Immature natural killer cell (primary cell): ENCODE data around the gene CPTP. TPM values are rescaled to one million over a fixed set of nuclear protein-coding genes. Genes with fewer than 3 reads are reported as not detected.

Experiments used
- DNase-seq, 3 donors: peaks; one replicate each; pipeline ENCODE4 v3.0.0; 2022; ENCODE audit warnings: mixed read lengths in 1 of 3
- H3K27ac Mint-ChIP-seq, 6 donors: one replicate each; pipeline ENCODE4 v1.8.0; 2020; ENCODE audit warnings: mixed read lengths in 6 of 6, mild to moderate bottlenecking in 5 of 6, inconsistent platforms in 4 of 6, moderate library complexity in 3 of 6
- H3K27me3 Mint-ChIP-seq, 3 donors: one replicate each; pipeline ENCODE4 v1.8.0; 2020 to 2021; ENCODE audit warnings: low read depth in 3 of 3, mild to moderate bottlenecking in 3 of 3, mixed read lengths in 3 of 3, moderate library complexity in 3 of 3, inconsistent platforms in 1 of 3
- H3K36me3 Mint-ChIP-seq, 3 donors: one replicate each; pipeline ENCODE4 v1.8.0; 2020; ENCODE audit warnings: mixed read lengths in 3 of 3, inconsistent platforms in 2 of 3, mild to moderate bottlenecking in 2 of 3
- H3K4me1 Mint-ChIP-seq, 2 donors: one replicate each; pipeline ENCODE4 v1.8.0; 2020; ENCODE audit warnings: inconsistent platforms in 2 of 2, mild to moderate bottlenecking in 2 of 2, mixed read lengths in 2 of 2, moderate library complexity in 1 of 2
- H3K4me3 Mint-ChIP-seq, 5 donors: one replicate each; pipeline ENCODE4 v1.8.0; 2020; ENCODE audit warnings: mild to moderate bottlenecking in 5 of 5, mixed read lengths in 5 of 5, inconsistent platforms in 3 of 5, moderate library complexity in 3 of 5
- H3K9me3 Mint-ChIP-seq, 6 donors: one replicate each; pipeline ENCODE4 v1.8.0; 2020; ENCODE audit warnings: mild to moderate bottlenecking in 6 of 6, mixed read lengths in 6 of 6, inconsistent platforms in 4 of 6, moderate library complexity in 3 of 6
- polyA plus RNA-seq, 3 donors: library from polyadenylated mRNA; unstranded; fragments of 300-500 nt; fragmentation: Illumina TruSeq; gene quantifications; one replicate each; pipeline ENCODE4 v1.2.3, GENCODE V29; 2021

Gene CPTP
- polyA plus RNA-seq, 3 donors from 2014 or later, result 9.2 to 23.7 (median 10.5) TPM

- Mint-ChIP-seq H3K27ac (peak overlapping the region in 3 of 6 donors; percentile 55 to 65 (median 61)), H3K4me1 (peaks cover 20 to 26% of the 10 kb centered on the region in 2 donors), H3K36me3 (no peaks in the 10 kb centered on the region), H3K9me3 (no peaks in the 10 kb centered on the region), H3K27me3 (peaks cover 1 to 5% (median 4%) of the 10 kb centered on the region in 3 donors), H3K4me3 (peak overlapping the region; percentile 58 to 75 (median 72))
- DNase-seq, result no peak
Observed at GRCh38 chr1:1325288-1326074, 879 bp downstream of the CPTP start.

- H3K27me3 Mint-ChIP-seq, result peaks cover 1 to 5% (median 4%) of the 10 kb centered on the region in 3 donors
- no peak overlapping the region for H3K27ac Mint-ChIP-seq
Observed at GRCh38 chr1:1326075-1326605, 1.5 kb downstream of the CPTP start.

DNA sequence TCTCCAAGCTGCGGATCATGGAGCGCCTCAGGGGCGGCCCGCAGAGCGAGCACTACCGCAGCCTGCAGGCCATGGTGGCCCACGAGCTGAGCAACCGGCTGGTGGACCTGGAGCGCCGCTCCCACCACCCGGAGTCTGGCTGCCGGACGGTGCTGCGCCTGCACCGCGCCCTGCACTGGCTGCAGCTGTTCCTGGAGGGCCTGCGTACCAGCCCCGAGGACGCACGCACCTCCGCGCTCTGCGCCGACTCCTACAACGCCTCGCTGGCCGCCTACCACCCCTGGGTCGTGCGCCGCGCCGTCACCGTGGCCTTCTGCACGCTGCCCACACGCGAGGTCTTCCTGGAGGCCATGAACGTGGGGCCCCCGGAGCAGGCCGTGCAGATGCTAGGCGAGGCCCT, 2.7 kb downstream of the CPTP start:
- Mint-ChIP-seq H3K4me3 (peak overlapping the region in 1 of 5 donors; percentile 39), H3K36me3 (no peaks in the 10 kb centered on the region)

More at GRCh38 chr1:1326075-1326605, 1.5 kb downstream of the CPTP start:
- Mint-ChIP-seq H3K9me3 (no peaks in the 10 kb centered on the region), H3K36me3 (no peaks in the 10 kb centered on the region), H3K4me1 (peaks cover 20 to 26% of the 10 kb centered on the region in 2 donors), H3K4me3 (peak overlapping the region; percentile 20 to 59 (median 47))
- DNase-seq, result no peak

DNA sequence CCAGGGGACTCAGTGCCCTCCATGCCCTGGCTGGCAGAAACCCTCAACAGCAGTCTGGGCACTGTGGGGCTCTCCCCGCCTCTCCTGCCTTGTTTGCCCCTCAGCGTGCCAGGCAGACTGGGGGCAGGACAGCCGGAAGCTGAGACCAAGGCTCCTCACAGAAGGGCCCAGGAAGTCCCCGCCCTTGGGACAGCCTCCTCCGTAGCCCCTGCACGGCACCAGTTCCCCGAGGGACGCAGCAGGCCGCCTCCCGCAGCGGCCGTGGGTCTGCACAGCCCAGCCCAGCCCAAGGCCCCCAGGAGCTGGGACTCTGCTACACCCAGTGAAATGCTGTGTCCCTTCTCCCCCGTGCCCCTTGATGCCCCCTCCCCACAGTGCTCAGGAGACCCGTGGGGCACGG, 3.7 kb downstream of the CPTP start:
- no peaks in the 10 kb centered on the region for H3K36me3 Mint-ChIP-seq
- peaks cover 1 to 5% (median 2%) of the 10 kb centered on the region in 3 donors for H3K27me3 Mint-ChIP-seq
- H3K4me1 Mint-ChIP-seq, result peaks cover 6 to 14% of the 10 kb centered on the region in 2 donors
- H3K9me3 Mint-ChIP-seq, result no peaks in the 10 kb centered on the region
- no peak for DNase-seq
- H3K4me3 Mint-ChIP-seq, result no peak overlapping the region
- no peak overlapping the region for H3K27ac Mint-ChIP-seq

More for the DNA sequence above, 2.7 kb downstream of the CPTP start:
- no peak for DNase-seq
- no peak overlapping the region for H3K27ac Mint-ChIP-seq
- H3K4me1 Mint-ChIP-seq, result peaks cover 16 to 19% of the 10 kb centered on the region in 2 donors
- H3K9me3 Mint-ChIP-seq, result no peaks in the 10 kb centered on the region
- H3K27me3 Mint-ChIP-seq, result peaks cover 1 to 5% (median 4%) of the 10 kb centered on the region in 3 donors

DNA sequence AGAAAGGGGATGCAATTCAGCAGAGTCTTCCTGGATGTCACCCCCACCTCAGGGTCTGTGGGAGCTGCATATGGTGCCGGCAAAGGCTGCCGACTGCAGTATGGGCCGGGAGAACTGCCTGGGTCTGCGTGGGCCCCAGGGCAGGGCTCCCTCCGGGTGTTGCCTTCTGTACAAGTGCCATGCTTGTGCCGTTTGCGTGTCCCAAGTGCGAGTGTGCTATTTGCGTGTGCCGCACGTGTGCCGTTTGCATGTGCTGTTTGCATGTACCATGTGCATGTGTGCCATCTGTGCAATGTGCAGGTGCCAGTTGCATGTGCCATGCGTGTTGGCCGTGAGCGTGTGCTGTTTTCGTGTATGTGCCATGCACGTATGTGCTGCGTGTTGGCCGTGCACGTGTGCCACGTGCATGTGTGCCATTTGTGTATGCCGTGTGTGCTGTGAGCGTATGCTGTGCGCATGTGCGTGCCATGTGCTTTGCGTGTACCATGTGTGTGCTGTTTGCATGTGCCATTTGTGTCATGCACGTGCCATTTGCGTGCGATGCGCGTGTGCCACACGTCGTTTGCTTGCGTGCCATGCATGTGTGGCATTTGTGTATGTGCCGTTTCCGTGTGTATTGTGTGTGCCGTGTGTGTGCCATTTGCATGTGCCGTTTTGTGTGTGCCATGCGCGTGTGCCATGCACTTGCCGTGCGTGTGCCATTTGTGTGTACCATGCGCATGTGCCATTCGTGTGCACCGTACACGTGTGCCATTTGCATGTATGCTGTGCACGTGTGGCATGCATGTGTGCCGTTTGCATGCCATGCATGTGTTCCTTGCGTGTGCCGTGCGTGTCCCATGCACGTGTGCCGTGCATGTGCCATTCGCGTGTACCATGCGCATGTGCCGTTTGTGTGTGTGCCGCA, 5.0 kb downstream of the CPTP start:
- peaks cover 0 to 3% (median 2%) of the 10 kb centered on the region in 3 donors for H3K27me3 Mint-ChIP-seq
- no peaks in the 10 kb centered on the region for H3K9me3 Mint-ChIP-seq
- H3K27ac Mint-ChIP-seq, result peak overlapping the region in 2 of 6 donors; percentile 35 to 64
- H3K4me3 Mint-ChIP-seq, result no peak overlapping the region
- peaks cover 0 to 10% of the 10 kb centered on the region in 2 donors for H3K4me1 Mint-ChIP-seq
- H3K36me3 Mint-ChIP-seq, result no peaks in the 10 kb centered on the region
- no peak for DNase-seq

DNA sequence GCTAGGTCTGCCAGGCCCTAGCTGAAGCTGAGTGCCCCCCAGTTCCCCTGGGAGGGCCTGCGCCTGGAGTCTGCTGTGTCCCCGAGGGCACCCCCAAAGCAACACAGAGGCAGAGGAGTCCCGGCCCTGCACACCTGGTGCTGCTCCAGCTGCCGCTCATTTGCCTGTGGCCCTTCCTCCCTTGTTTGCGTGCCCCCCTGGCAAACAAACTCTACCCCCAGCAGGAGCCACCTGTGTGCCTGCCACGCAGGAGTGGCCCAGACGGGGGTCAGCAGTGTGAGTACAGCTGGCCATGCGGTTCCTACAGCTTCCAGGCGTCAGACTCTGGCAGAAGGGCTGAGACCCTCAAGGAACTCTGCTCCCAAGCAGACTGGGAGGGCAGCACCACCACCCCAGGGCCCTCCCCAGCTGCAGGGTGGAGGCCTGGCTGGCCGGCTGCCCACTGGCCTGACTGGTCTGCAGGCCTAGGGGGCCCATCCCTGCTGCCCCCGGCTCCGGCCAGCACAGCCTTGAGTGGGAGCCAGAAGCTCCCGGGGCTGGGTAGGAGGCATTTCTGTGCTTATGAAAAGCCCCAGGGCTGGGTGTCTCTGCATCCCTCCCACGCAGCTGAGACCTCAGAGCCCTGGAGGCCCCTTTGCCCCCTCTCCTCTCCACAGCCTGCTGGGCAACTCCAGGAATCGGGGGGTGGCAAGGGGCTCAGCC, 5.9 kb downstream of the CPTP start:
- H3K4me1 Mint-ChIP-seq, result peaks cover 0 to 6% of the 10 kb centered on the region in 2 donors
- H3K36me3 Mint-ChIP-seq, result no peaks in the 10 kb centered on the region
- H3K4me3 Mint-ChIP-seq, result no peak overlapping the region
- no peak for DNase-seq
- H3K27ac Mint-ChIP-seq, result no peak overlapping the region
- no peaks in the 10 kb centered on the region for H3K9me3 Mint-ChIP-seq
- peaks cover 0 to 3% (median 2%) of the 10 kb centered on the region in 3 donors for H3K27me3 Mint-ChIP-seq

DNA sequence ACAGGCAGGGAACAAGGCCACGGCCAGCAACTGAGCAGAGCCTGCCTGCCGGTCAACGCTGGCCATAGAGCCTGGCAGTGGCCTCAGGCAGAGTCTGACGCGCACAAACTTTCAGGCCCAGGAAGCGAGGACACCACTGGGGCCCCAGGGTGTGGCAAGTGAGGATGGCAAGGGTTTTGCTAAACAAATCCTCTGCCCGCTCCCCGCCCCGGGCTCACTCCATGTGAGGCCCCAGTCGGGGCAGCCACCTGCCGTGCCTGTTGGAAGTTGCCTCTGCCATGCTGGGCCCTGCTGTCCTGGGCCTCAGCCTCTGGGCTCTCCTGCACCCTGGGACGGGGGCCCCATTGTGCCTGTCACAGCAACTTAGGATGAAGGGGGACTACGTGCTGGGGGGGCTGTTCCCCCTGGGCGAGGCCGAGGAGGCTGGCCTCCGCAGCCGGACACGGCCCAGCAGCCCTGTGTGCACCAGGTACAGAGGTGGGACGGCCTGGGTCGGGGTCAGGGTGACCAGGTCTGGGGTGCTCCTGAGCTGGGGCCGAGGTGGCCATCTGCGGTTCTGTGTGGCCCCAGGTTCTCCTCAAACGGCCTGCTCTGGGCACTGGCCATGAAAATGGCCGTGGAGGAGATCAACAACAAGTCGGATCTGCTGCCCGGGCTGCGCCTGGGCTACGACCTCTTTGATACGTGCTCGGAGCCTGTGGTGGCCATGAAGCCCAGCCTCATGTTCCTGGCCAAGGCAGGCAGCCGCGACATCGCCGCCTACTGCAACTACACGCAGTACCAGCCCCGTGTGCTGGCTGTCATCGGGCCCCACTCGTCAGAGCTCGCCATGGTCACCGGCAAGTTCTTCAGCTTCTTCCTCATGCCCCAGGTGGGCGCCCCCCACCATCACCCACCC, 6.7 kb downstream of the CPTP start, which contains the start of gene TAS1R3:
TAS1R3 (plus strand) TSS at position 213 of the 898 bp plus-strand sequence; CDS start at position 279, 66 bp downstream.
- Mint-ChIP-seq H3K27ac (no peak within 1 kb of the TSS), H3K27me3 (peaks cover 0 to 3% (median 2%) of the 10 kb centered on the region in 3 donors), H3K4me1 (peaks cover 0 to under 1% of the 10 kb centered on the region in 2 donors), H3K9me3 (no peaks in the 10 kb centered on the region), H3K36me3 (no peaks in the 10 kb centered on the region), H3K4me3 (no peak within 1 kb of the TSS)
- no peak for DNase-seq

DNA sequence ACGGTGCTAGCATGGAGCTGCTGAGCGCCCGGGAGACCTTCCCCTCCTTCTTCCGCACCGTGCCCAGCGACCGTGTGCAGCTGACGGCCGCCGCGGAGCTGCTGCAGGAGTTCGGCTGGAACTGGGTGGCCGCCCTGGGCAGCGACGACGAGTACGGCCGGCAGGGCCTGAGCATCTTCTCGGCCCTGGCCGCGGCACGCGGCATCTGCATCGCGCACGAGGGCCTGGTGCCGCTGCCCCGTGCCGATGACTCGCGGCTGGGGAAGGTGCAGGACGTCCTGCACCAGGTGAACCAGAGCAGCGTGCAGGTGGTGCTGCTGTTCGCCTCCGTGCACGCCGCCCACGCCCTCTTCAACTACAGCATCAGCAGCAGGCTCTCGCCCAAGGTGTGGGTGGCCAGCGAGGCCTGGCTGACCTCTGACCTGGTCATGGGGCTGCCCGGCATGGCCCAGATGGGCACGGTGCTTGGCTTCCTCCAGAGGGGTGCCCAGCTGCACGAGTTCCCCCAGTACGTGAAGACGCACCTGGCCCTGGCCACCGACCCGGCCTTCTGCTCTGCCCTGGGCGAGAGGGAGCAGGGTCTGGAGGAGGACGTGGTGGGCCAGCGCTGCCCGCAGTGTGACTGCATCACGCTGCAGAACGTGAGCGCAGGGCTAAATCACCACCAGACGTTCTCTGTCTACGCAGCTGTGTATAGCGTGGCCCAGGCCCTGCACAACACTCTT, 7.6 kb downstream of the CPTP start:
- H3K4me3 Mint-ChIP-seq, result no peak overlapping the region
- no peaks in the 10 kb centered on the region for H3K9me3 Mint-ChIP-seq
- H3K36me3 Mint-ChIP-seq, result no peaks in the 10 kb centered on the region
- no peaks in the 10 kb centered on the region for H3K4me1 Mint-ChIP-seq
- H3K27ac Mint-ChIP-seq, result no peak overlapping the region
- H3K27me3 Mint-ChIP-seq, result peaks cover 0 to 3% (median 2%) of the 10 kb centered on the region in 3 donors
- DNase-seq, result no peak

DNA sequence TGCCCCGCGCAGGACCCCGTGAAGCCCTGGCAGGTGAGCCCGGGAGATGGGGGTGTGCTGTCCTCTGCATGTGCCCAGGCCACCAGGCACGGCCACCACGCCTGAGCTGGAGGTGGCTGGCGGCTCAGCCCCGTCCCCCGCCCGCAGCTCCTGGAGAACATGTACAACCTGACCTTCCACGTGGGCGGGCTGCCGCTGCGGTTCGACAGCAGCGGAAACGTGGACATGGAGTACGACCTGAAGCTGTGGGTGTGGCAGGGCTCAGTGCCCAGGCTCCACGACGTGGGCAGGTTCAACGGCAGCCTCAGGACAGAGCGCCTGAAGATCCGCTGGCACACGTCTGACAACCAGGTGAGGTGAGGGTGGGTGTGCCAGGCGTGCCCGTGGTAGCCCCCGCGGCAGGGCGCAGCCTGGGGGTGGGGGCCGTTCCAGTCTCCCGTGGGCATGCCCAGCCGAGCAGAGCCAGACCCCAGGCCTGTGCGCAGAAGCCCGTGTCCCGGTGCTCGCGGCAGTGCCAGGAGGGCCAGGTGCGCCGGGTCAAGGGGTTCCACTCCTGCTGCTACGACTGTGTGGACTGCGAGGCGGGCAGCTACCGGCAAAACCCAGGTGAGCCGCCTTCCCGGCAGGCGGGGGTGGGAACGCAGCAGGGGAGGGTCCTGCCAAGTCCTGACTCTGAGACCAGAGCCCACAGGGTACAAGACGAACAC, 8.3 kb downstream of the CPTP start:
- Mint-ChIP-seq H3K4me3 (no peak overlapping the region), H3K27me3 (peaks cover 0 to 3% (median 2%) of the 10 kb centered on the region in 3 donors), H3K4me1 (no peaks in the 10 kb centered on the region), H3K27ac (no peak overlapping the region), H3K9me3 (no peaks in the 10 kb centered on the region), H3K36me3 (no peaks in the 10 kb centered on the region)
- no peak for DNase-seq

DNA sequence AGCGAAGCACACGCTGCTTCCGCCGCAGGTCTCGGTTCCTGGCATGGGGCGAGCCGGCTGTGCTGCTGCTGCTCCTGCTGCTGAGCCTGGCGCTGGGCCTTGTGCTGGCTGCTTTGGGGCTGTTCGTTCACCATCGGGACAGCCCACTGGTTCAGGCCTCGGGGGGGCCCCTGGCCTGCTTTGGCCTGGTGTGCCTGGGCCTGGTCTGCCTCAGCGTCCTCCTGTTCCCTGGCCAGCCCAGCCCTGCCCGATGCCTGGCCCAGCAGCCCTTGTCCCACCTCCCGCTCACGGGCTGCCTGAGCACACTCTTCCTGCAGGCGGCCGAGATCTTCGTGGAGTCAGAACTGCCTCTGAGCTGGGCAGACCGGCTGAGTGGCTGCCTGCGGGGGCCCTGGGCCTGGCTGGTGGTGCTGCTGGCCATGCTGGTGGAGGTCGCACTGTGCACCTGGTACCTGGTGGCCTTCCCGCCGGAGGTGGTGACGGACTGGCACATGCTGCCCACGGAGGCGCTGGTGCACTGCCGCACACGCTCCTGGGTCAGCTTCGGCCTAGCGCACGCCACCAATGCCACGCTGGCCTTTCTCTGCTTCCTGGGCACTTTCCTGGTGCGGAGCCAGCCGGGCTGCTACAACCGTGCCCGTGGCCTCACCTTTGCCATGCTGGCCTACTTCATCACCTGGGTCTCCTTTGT, 9.1 kb downstream of the CPTP start:
- no peaks in the 10 kb centered on the region for H3K9me3 Mint-ChIP-seq
- peaks cover 0 to 3% (median 2%) of the 10 kb centered on the region in 3 donors for H3K27me3 Mint-ChIP-seq
- no peak overlapping the region for H3K4me3 Mint-ChIP-seq
- no peaks in the 10 kb centered on the region for H3K4me1 Mint-ChIP-seq
- H3K27ac Mint-ChIP-seq, result no peak overlapping the region
- DNase-seq, result no peak
- H3K36me3 Mint-ChIP-seq, result no peaks in the 10 kb centered on the region

DNA sequence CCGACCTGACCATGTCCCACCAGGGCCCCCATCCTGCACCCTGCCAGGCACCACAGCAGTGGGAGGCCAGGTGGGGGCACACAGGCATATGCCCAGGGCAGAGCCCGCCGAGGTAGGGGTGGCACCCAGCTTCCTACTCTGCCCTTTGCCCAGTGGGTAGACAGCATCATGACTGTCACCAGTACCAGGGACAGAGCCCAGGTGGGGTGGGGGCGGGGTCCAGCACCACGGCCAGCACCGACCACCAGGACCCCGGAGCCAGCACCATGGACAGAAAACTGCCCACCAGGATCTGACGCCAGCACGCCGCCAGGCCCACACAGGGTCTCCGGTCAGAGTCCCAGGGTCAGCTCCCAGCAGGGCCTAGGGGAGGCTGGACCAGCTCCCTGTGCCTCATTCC, 10.2 kb downstream of the CPTP start:
- H3K9me3 Mint-ChIP-seq, result no peaks in the 10 kb centered on the region
- DNase-seq, result no peak
- no peaks in the 10 kb centered on the region for H3K36me3 Mint-ChIP-seq
- no peaks in the 10 kb centered on the region for H3K4me1 Mint-ChIP-seq
- H3K27ac Mint-ChIP-seq, result no peak overlapping the region
- peaks cover 0 to 4% (median under 1%) of the 10 kb centered on the region in 3 donors for H3K27me3 Mint-ChIP-seq
- H3K4me3 Mint-ChIP-seq, result no peak overlapping the region
